Measurements from ENCODE around the gene ADGRF3. TPM values are rescaled to one million over a fixed set of nuclear protein-coding genes. Genes with fewer than 3 reads are reported as not detected.

ADGRF3 gene
- polyA plus RNA-seq, 1 of the 3 experiments (the other 2 are of a cell fraction): 0.31 TPM

- TF ChIP-seq CTCF (IDR thresholded peaks at IDR 0.05) (no peak), NFIC (IDR thresholded peaks at IDR 0.05; ENCODE audit: borderline replicate concordance) (no peak), GATA2 (CRISPR knock-in tag; IDR thresholded peaks at IDR 0.05) (no peak), MXI1 (IDR thresholded peaks at IDR 0.05; ENCODE audit: low read depth, low read length) (no peak), TAF1 (IDR thresholded peaks at IDR 0.05; ENCODE audit: borderline replicate concordance, low read depth, low read length) (no peak), REST (IDR thresholded peaks at IDR 0.05; ENCODE audit: low read depth, low read length) (no peak), POLR2AphosphoS5 (IDR thresholded peaks at IDR 0.05; ENCODE audit: low read depth, low read length) (no peak), PBX3 (IDR thresholded peaks at IDR 0.05) (no peak), IRF3 (IDR thresholded peaks at IDR 0.05; ENCODE audit: low read depth, low read length) (no peak), USF2 (IDR thresholded peaks at IDR 0.05; ENCODE audit: borderline replicate concordance, low read depth, low read length) (no peak), RAD21 (IDR thresholded peaks at IDR 0.05; ENCODE audit: low read length) (no peak), MEF2A (IDR thresholded peaks at IDR 0.05; ENCODE audit: borderline replicate concordance, low read depth) (no peak)
Observed at GRCh38 chr2:26317377-26318105, 29.0 kb downstream of the ADGRF3 start (continued).

Data from SK-N-SH (cell line).